Thoracic aorta endothelial cell (primary cell): Measurements from ENCODE around the gene NLRC4. TPM values are rescaled to one million over a fixed set of nuclear protein-coding genes. Genes with fewer than 3 reads are reported as not detected.

Experiments used
- small RNA-seq: library from RNA; depleted of rRNA; stranded (forward); fragments of <200 nt; gene quantifications from one replicate; pipeline ENCODE3, GENCODE V24; 2012
- total RNA-seq: library from RNA; depleted of rRNA; stranded (reverse); fragments of >200 nt; gene quantifications from 2 replicates; pipeline ENCODE4 v1.2.3, GENCODE V29; 2012

Gene NLRC4, protein sequence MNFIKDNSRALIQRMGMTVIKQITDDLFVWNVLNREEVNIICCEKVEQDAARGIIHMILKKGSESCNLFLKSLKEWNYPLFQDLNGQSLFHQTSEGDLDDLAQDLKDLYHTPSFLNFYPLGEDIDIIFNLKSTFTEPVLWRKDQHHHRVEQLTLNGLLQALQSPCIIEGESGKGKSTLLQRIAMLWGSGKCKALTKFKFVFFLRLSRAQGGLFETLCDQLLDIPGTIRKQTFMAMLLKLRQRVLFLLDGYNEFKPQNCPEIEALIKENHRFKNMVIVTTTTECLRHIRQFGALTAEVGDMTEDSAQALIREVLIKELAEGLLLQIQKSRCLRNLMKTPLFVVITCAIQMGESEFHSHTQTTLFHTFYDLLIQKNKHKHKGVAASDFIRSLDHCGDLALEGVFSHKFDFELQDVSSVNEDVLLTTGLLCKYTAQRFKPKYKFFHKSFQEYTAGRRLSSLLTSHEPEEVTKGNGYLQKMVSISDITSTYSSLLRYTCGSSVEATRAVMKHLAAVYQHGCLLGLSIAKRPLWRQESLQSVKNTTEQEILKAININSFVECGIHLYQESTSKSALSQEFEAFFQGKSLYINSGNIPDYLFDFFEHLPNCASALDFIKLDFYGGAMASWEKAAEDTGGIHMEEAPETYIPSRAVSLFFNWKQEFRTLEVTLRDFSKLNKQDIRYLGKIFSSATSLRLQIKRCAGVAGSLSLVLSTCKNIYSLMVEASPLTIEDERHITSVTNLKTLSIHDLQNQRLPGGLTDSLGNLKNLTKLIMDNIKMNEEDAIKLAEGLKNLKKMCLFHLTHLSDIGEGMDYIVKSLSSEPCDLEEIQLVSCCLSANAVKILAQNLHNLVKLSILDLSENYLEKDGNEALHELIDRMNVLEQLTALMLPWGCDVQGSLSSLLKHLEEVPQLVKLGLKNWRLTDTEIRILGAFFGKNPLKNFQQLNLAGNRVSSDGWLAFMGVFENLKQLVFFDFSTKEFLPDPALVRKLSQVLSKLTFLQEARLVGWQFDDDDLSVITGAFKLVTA
- total RNA-seq: not detected in 2 replicates

DNA sequence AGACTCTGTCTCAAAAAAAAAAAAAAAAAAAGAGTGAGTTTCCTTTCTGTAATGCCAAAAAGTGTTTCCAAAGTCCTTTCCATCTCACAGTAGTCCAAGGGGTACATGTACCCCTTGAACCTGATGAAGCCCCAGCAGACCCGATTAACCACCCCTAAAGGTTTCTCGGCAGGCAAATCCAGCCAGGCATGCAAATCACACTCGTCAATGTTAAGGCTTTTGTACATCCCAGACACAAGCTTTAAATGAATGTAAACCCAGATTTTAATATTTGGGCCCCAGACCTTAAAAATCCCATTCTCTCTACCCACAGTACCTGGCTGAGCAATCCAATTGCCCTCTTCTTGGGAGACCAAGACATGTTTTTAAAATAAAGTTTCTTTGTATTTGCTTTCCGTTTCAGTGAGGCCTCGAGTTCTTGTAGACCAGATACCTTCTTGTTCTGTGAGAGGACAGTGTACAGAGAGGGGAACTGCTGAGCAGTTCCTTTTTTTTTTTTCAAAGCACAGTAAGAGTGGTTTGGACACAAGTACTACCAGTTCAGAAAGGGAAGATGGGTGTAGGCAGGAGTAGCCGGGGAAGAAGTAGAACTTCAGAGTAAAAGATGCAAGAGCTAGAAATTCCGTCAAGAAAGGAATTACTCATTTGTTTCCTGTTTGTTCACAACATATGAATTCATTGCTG lies at the start of gene NLRC4:
TSS of gene NLRC4 (minus strand) at position 465 of the 684 bp plus-strand sequence. CDS start 8,111 bp downstream, outside the sequence.

DNA sequence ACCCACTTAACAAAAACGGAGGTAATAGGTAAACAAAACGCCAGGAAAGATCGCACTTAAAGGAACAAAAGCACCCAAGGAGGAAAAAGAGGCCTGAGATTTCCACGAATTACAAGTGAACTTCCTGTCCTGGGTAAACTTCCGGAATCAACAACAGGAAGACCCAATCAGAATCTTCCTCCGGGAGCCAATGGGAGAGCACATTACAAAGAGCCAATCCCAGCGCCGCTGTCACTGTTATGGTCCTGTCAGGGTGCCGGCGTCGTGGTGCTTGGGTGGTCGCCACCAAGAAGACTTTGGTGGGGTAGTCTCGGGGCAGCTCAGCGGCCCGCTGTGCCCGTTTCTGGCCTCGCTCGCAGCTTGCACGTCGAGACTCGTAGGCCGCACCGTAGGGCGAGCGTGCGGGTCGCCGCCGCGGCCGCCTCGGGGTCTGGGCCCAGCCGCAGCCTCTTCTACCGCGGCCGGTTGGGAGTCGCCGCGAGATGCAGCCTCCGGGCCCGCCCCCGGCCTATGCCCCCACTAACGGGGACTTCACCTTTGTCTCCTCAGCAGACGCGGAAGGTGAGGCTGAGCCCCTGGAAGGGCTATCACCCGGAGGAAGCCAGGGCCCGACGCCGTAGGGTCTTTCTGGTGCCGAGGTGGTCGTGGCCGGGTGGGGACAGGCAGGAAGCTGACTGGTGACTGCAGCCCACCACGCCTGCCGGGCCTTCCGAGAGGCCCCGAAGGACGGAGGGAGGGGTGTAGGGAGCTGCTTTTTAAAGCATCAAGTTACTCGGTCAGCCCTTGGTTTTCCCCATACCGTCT lies 13.2 kb upstream of the NLRC4 start, which contains the start of gene YIPF4:
TSS of gene YIPF4 (plus strand) at position 231 of the 804 bp plus-strand sequence. CDS start at position 483, 252 bp downstream.

Small RNAs within 50 kb of the gene (small RNA-seq; reads per million reads assigned to genes)
- gene RNU6-647P: 3.0 reads per million, percentile 65 among the genes with 10 or more reads in this experiment

Other genes with a start within 250 kb of the NLRC4 start
- 81.2 and 93.0 TPM in 2 replicates for gene DPY30, start 225.1 kb downstream of the NLRC4 start, total RNA-seq
- gene SPAST, start 201.3 kb downstream of the NLRC4 start, total RNA-seq: 48.7 and 50.8 TPM in 2 replicates
- 34.2 and 35.3 TPM in 2 replicates for gene SLC30A6, start 99.0 kb downstream of the NLRC4 start, total RNA-seq
- gene YIPF4, start 13.0 kb upstream of the NLRC4 start, total RNA-seq: 34.0 and 36.3 TPM in 2 replicates
- gene BIRC6, start 92.1 kb upstream of the NLRC4 start, total RNA-seq: 205 and 229 TPM in 2 replicates